ENCODE results near the gene GRM1. TPM values are rescaled to one million over a fixed set of nuclear protein-coding genes. Genes with fewer than 3 reads are reported as not detected.
A peak's percentile ranks its signal among the peaks of the same experiment; 100 is the strongest.

Gene GRM1
- total RNA-seq, 1 donor from 2014 or later = not detected

DNA sequence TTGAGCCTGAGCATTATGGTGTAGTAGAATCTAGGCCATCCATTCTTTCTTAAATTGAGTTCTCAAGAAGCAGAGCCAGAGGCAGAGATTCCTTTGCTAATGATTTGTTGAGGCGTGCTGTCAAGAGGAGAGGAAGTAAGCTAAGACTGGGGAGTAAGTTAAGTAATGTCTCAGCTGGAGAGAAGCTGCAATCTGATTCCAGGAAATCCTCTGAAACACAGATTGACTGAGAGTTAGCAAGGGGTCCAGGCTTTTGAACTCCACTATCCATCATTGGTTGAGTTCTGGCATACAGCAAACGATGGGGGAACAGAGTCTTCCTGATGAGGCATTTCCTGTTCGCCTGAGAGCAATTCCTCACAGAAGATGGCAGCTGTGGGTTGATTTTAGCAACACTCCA is 307.3 kb downstream of the GRM1 start:
- DNase-seq = peak; percentile 74

- no peak for DNase-seq
Observed at GRCh38 chr6:146337376-146337775, 308.5 kb downstream of the GRM1 start.

DNA sequence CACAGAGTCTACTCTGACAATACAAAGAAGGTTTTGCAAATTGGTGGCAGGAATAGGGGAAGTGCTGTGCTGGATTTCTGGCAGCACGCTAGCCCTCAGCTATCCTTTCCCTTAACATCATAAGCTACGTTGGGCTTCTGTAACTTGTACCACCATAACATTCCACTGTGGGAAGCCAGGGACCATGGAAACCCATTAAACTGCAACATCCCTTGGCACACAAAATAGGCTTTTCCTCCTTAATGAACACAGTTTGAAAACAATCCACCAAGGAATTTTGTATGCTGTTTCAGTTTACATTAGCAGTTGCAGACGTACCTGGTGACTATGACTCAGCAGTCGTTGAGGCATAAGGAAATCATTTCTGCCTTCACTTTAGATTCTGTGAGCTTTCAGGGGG is 310.9 kb downstream of the GRM1 start:
- DNase-seq = peak; percentile 85

DNA sequence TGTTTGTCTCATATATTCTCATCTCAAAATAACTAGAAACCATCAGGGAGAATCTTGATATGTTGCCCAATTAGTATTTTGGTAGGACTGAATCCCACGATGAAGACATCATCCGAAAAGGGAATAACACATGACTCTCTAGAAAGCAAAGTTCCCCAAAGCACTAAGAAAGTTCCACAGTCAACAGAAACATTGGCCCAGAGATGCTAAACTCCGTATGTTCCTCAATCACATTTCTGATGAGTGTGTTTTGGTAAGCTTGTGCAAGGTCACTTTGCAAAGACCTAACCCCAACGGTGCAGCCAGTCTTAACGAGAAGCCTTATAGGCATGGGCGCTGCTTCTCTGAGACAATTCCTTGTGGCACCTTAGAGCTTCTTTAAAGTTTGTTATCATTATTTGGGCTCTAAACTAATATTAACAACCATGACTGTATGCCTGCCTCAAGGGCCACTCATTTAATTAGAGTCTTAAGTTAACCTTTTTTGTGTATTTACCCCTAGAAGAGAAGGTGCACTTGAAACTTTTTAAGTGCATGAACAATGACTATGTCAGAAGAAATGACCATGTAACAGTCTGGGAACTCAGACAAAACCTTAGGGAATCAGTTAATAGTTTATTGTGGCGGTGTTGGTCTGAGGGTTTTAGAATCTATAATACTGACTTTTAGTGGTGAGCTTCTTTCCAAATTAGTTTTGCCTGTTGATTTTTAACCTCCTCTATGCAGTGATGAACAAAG is 312.8 kb downstream of the GRM1 start:
- no peak for DNase-seq

- no peak for DNase-seq
Observed at GRCh38 chr6:146345598-146345997, 316.7 kb downstream of the GRM1 start.

GRCh38 chr6:146347090-146347489 is 318.2 kb downstream of the GRM1 start:
- no peak for DNase-seq

DNA sequence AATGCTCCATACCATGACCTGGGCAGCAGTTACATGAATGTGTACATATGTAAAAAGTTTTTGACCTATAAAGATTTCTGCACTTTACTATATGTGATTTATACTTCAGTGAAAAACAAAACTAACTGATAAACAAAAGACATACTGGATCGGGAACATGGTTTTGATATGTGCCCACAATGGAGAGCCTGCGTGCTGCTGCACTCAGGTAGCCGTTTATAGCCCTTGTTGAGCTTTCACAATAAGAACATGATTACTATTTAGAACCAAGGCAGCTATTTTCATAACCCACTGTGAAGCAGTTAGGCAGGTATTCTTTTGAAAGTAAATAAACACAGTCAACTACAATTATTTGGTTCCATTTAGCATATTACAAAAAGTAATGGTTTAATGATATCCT is 318.8 kb downstream of the GRM1 start:
- DNase-seq = no peak

GRCh38 chr6:146351018-146351417 is 322.2 kb downstream of the GRM1 start:
- DNase-seq = no peak

GRCh38 chr6:146352163-146352562 is 323.3 kb downstream of the GRM1 start:
- DNase-seq = no peak

GRCh38 chr6:146354451-146354850 is 325.6 kb downstream of the GRM1 start:
- DNase-seq = no peak

DNA sequence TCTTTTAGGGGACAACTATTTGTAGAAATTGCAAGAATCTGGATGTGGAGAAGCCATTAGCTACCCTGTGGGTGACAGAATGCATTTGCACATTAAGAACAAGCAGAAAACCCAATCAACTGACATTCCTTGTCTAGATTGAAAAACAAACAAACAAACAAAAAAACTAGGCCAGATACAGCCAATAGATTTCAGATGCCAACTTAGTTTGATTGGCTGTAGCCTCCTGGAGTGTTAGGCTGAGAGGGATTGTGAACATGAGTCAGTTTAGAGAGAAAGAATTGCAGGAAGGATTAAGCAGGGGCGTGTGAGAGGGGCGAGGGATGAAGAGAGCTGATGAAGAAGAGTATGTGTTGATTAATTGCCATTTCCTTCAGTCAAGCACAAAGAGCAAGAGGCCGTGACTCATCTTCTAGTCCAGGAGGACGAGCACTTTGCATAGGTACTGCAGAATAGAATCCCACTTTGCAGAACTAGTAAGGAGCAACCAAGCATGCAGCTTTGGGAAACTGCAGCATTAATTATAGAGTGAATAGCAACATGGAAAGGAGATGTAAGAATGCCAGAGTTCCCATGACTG is 326.7 kb downstream of the GRM1 start:
- DNase-seq = peak; percentile 38

DNA sequence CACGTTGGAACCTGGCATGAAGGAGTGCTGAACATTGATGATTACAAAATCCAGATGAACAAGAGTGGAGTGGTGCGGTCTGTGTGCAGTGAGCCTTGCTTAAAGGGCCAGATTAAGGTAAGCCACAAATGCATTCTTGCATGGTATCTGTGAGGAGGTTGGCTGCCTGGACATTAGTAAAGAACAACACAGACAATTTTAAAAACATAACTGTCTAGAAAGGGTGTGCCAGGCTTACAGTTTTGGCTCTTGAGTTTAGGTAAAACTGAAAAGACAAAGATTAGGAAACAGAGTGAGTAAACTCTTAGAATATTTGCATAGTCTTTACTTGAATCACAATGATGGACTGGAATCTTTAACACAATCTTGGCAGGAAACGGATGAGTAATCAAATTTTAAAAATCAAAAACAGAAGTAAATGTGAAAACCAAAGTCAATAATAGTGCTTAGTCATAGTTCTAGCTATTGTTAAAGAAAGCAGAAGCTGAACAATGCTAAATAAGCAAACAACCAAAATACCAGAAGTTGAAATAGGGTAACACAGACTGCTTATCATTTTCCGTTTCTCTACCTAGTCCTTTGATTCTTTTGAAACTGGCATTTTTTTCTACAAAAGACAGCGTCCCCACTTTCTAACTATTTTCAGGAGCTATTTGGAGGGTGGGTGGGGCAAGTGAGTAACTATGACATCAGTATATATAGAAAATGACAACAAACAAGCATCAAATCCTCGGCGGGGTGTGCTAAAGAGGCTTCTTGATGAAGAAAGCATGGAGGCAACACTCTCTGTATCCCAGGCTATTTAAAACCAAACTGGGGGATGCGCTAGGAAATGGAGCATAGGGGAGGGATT is 328.9 kb downstream of the GRM1 start:
- DNase-seq = peak; percentile 82

DNA sequence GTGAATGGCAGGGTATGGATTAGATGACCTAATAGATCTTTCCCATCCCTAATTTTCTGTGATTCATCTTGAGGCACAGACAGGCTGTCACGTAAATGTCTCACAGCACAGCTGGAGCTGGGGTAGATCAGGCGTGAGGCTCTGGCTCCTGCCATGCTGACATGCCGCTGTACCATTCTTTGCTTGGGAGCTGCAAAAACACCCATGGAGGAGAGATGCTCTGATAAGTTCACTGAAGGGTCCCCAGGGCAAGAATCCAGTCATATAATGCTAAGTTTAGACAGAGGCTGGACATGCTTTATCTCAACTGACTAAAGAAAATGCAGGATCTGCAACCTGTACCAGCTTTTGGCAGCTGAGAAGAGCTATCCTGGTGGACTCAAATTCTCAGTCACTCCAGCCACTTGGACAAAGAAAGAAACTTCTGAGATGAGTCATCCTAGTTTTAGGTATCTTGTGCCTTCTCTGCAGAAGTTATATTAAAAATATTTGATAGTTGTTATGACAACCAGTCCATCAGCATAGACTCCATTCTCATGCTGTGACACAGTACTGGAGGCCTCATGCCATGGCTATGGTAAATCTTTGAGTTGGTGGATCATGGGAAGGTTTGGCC is 329.7 kb downstream of the GRM1 start:
- peak; percentile 66 for DNase-seq

- no peak for DNase-seq
Observed at GRCh38 chr6:146359131-146359530, 330.3 kb downstream of the GRM1 start.

DNA sequence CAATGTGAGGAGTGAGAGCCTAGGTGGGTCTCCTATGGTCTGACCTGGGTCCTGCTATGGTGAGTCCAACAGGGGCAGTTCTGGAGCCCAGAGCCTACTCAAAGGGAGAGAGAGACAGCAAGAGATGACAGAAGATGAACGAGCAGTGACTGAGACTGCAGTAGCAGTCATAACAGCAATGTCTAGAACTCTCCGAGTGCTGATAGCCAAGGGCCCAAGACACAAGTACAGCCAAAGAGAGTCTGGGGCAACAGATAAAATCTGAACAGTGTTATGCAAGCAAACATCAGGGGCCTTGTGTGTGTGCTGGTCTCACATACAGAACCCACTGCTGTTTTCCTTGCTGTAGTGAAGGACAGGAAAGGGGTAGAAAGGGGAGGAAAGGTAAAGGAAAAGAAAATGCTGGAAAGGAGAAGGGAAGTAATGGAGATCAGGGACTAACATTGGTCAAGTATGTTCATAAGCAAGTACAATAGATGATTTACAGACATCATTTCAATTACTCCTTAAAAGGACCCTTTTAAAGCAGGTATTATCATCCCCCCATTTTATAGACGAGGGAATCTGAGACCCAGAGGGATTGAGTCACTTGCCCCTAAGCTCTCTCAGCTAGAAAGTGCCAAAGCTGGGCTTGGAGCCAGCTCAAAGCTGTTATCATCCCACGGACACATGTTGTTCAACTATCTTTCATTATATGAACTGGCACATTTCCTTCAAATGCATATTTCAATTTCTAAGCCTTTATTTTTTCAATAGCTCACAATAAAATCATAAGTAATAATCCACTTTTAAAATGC is 332.5 kb downstream of the GRM1 start:
- peak; percentile 57 for DNase-seq

GRCh38 chr6:146363838-146364607 is 335.2 kb downstream of the GRM1 start:
- DNase-seq = no peak

GRCh38 chr6:146364816-146365594 is 336.1 kb downstream of the GRM1 start:
- peak; percentile 16 for DNase-seq

GRCh38 chr6:146367061-146367460 is 338.2 kb downstream of the GRM1 start:
- DNase-seq = no peak

DNA sequence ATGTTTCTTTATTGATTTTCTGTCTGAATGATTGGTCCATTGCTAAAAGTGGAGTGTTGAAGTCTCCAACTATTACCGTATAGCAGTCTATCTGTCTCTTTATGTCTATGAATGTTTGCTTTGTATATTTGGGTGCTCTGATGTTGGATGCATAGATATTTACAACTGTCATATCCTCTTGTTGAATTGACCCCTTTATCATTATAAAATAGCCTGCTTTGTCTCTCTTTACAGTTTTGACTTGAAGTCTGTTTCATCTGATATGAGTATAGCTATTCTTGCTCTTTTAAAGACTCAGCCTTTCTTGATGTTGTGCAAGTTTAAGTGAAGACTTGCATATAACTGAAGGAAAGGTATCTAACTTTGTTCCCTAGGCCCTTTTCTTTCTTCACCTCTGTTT is 341.0 kb downstream of the GRM1 start:
- no peak for DNase-seq

DNA sequence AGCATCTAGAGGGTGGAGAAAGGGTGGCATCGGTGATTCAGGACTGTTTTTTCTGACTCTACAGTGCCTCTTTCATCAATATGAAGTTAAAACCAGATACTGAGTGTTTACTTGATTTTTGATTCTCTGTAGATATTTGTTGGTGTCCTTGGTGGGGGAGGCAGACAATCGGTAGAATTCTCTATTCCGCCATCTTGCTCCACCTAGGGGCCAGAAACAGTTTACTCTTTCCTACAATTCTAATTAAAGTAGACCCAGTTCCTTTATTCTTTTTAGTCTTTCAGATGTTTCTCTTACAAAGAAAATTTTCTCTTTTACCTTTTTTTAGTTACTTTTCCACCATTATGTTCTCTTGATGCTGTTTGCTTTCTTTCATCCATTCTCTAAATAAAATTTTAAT is 352.6 kb downstream of the GRM1 start:
- DNase-seq = no peak
